Ishikawa (cell line): Measurements from ENCODE around the gene WWTR1.

Source experiments
- CEBPB ChIP-seq: IDR thresholded peaks from 2 replicates; pipeline ENCODE4 v1.6.1; 2012
- CREB1 ChIP-seq: IDR thresholded peaks from 2 replicates; pipeline ENCODE4 v1.6.1; 2012; ENCODE audit warnings: low read depth
- EGR1 ChIP-seq: IDR thresholded peaks from 2 replicates; pipeline ENCODE4 v1.6.1; 2012
- EP300 ChIP-seq: IDR thresholded peaks from 2 replicates; pipeline ENCODE4 v1.6.1; 2012; ENCODE audit warnings: borderline replicate concordance
- FOXM1 ChIP-seq: IDR thresholded peaks from 2 replicates; pipeline ENCODE4 v1.6.1; 2012; ENCODE audit warnings: low read depth, borderline replicate concordance
- NFIC ChIP-seq: IDR thresholded peaks from 2 replicates; pipeline ENCODE4 v1.6.1; 2012
- RAD21 ChIP-seq: IDR thresholded peaks from 2 replicates; pipeline ENCODE4 v1.6.1; 2012; ENCODE audit warnings: low read depth
- TAF1 ChIP-seq: IDR thresholded peaks from 2 replicates; pipeline ENCODE4 v1.6.1; 2012; ENCODE audit warnings: low read depth, mild to moderate bottlenecking
- TCF12 ChIP-seq: IDR thresholded peaks from 2 replicates; pipeline ENCODE4 v1.6.1; 2012; ENCODE audit warnings: low read depth
- TEAD4 ChIP-seq: IDR thresholded peaks from 2 replicates; pipeline ENCODE4 v1.6.1; 2012
- YY1 ChIP-seq: IDR thresholded peaks from 2 replicates; pipeline ENCODE4 v1.6.1; 2012; ENCODE audit warnings: low read depth
- ZBTB7A ChIP-seq: IDR thresholded peaks from 2 replicates; pipeline ENCODE4 v1.6.1; 2012; ENCODE audit warnings: low read depth
- TF ChIP-seq, protein P1 (sequence below): IDR thresholded peaks from 2 replicates; pipeline ENCODE4 v1.6.1; 2012; ENCODE audit warnings: low read depth, mild to moderate bottlenecking
- TF ChIP-seq, protein P2 (sequence below): IDR thresholded peaks from 2 replicates; pipeline ENCODE4 v1.6.1; 2012
- TF ChIP-seq, protein P3 (sequence below): IDR thresholded peaks from 2 replicates; pipeline ENCODE4 v1.6.1; 2012

The WWTR1 gene

DNA sequence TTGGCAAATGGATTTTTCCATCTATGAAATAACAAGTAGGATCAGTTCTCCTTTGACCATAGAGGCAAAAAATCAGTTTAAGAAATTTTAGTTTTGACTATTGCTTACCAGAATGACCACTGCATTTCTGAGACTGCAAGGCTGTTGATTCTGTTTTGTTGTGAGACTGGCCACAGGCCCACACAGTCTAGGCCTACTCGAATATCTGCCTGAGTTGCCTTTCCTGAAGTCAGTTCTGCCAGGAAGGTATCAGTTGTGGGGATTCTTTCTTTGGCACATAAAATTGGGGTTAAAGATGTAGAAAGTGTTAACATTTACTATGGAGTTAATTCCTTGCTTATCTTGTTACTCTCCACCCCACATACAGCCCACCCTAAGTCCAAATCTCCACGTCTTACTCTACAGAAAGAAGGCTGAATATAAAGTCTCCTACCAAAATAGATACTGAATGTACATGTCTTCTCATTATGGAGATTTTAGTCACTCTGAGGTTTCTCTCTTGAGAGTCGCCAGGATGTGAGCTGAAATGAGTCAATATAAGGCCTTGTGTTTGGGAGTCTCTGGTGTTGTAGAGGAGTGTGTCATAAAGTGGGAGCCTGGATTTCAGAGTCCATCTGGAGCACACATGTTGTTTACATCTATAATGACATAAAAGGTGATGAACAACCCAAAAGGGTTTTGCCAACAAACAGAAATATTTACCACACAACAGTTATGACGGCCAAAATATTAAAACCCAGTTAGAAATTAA lies 45.0 kb upstream of the WWTR1 start:
- TF ChIP-seq, protein P1, sequence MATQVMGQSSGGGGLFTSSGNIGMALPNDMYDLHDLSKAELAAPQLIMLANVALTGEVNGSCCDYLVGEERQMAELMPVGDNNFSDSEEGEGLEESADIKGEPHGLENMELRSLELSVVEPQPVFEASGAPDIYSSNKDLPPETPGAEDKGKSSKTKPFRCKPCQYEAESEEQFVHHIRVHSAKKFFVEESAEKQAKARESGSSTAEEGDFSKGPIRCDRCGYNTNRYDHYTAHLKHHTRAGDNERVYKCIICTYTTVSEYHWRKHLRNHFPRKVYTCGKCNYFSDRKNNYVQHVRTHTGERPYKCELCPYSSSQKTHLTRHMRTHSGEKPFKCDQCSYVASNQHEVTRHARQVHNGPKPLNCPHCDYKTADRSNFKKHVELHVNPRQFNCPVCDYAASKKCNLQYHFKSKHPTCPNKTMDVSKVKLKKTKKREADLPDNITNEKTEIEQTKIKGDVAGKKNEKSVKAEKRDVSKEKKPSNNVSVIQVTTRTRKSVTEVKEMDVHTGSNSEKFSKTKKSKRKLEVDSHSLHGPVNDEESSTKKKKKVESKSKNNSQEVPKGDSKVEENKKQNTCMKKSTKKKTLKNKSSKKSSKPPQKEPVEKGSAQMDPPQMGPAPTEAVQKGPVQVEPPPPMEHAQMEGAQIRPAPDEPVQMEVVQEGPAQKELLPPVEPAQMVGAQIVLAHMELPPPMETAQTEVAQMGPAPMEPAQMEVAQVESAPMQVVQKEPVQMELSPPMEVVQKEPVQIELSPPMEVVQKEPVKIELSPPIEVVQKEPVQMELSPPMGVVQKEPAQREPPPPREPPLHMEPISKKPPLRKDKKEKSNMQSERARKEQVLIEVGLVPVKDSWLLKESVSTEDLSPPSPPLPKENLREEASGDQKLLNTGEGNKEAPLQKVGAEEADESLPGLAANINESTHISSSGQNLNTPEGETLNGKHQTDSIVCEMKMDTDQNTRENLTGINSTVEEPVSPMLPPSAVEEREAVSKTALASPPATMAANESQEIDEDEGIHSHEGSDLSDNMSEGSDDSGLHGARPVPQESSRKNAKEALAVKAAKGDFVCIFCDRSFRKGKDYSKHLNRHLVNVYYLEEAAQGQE, result no peak
- no peak for TF ChIP-seq ZBTB7A
- no peak for TF ChIP-seq TCF12
- TF ChIP-seq, protein P2, sequence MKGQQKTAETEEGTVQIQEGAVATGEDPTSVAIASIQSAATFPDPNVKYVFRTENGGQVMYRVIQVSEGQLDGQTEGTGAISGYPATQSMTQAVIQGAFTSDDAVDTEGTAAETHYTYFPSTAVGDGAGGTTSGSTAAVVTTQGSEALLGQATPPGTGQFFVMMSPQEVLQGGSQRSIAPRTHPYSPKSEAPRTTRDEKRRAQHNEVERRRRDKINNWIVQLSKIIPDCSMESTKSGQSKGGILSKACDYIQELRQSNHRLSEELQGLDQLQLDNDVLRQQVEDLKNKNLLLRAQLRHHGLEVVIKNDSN, result no peak
- TF ChIP-seq YY1, result no peak
- TF ChIP-seq, protein P3, sequence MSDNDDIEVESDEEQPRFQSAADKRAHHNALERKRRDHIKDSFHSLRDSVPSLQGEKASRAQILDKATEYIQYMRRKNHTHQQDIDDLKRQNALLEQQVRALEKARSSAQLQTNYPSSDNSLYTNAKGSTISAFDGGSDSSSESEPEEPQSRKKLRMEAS, result no peak
- TF ChIP-seq TEAD4, result no peak

DNA sequence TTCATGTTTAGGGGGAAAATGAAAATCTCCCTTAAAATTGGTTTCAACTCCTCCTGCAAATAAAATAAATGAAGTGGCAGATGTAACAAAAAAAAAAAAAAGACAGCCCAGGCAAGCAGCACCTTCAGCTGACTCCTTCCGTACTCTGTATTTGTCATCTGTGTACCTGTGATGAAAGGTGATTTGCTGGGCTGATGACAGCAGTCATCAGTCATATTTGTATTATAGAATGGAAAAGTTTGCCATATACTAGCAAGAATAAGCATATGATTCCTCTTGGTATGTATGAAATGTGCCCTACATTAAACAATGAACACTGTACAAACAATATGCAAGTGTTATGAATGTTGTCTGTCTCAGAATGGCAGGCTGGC lies 44.1 kb upstream of the WWTR1 start:
- TF ChIP-seq NFIC, result no peak
- TF ChIP-seq TCF12, result no peak
- TF ChIP-seq TAF1, result no peak
- no peak for TF ChIP-seq CEBPB
- TF ChIP-seq, protein P1, result no peak
- TF ChIP-seq FOXM1, result no peak
- no peak for TF ChIP-seq ZBTB7A
- TF ChIP-seq CREB1, result no peak

DNA sequence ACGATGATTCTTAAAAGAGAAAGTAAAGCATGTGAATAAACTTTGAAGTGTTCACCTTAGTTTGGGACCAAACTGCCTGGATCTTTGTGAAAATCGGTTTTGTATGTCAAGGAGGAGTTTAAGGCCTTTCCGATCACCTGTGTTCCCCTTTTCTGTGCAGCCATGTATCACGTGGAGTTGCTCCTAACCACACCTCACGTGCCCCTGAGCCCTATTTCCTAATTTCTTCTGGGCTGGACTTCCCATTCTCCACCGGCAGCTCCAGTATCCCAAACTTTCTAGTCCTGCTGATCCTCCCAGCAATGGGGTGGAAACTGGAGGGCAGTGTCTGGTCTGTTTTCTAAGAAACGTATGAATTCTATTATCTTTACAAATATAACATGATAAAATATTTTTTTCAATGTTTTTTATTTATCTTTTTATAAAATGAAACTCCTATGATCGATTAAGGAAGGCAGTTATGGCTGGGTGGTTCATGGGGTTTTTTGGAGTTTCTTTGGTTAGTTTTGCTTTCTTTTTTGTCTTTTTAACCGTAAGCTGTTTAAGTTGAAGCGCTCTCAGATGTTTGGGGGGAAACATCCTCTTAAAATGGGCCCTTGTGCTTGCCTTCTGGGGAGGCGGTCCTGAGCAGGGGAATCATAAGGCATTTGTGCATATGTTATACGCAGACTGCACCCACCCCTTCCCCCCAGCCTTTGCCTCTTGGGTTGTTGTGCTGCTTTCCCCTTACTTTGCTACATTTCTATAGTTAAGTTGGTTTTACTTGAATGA lies 43.6 kb upstream of the WWTR1 start:
- TF ChIP-seq ZBTB7A (no peak), NFIC (no peak), CREB1 (no peak), FOXM1 (no peak), YY1 (no peak), RAD21 (no peak), TAF1 (no peak), CEBPB (no peak), TEAD4 (no peak)
- TF ChIP-seq, protein P3, result no peak
- TF ChIP-seq, protein P2, result no peak

DNA sequence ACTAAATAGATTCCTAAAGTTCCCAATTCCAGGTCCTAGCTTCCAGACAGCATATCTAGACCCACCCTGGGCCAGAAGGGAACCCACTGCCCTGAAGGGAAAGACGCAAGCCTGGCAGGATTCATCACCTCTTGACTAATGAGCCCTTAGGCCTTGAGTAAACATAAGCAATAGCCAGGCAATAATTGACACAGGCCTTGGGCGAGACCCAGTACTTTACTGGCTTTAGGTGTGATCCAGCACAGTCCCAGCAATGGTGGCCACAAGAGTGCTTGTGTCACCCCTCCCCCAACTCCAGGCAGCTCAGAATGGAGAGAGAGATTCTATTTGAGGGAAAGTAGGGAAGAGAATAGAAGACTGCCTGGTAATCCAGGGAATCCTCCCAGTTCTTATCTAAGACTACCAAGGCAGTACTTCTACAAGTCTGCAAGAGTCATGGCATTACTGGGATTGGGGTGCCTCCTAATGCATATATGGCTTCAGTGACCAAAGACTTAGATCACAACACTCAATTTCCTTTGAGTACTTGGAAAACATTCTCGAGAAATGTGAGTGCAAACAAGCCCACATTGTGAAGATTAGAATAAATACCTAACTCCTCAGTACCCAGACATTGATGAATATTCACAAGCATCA lies 30.4 kb upstream of the WWTR1 start:
- TF ChIP-seq TEAD4 (no peak), NFIC (no peak), ZBTB7A (no peak), EP300 (no peak), TAF1 (no peak), YY1 (no peak), TCF12 (no peak), FOXM1 (no peak), EGR1 (no peak), RAD21 (no peak), CREB1 (no peak), CEBPB (no peak)
- TF ChIP-seq, protein P2, result no peak
- TF ChIP-seq, protein P3, result no peak
- TF ChIP-seq, protein P1, result no peak
